Measurements from ENCODE around the gene LOX. TPM values are rescaled to one million over a fixed set of nuclear protein-coding genes. Genes with fewer than 3 reads are reported as not detected.

The LOX gene
- total and polyA plus RNA-seq, 5 donors from 2014 or later, result 0.02 to 0.25 (median 0.02) TPM; not detected in 2

GRCh38 chr5:122076669-122077365 is 1.2 kb downstream of the LOX start:
- Histone ChIP-seq H3K27ac (ENCODE audit: insufficient read depth, low read length, poor library complexity, severe bottlenecking) (no peak overlapping the region), H3K4me1 (ENCODE audit: control insufficient read depth, insufficient read depth, low read length, poor library complexity, severe bottlenecking) (peaks cover 19% of the 10 kb centered on the region), H3K4me3 (ENCODE audit: low read depth, low read length) (no peak overlapping the region), H3K9me3 (ENCODE audit: control insufficient read depth in 2 of 2, low read length in 2 of 2) (no peaks in the 10 kb centered on the region), H3K27me3 (ENCODE audit: control insufficient read depth, insufficient read depth, low read length) (peaks cover 28% of the 10 kb centered on the region), H3K36me3 (ENCODE audit: control insufficient read depth, insufficient read depth, low read length) (no peaks in the 10 kb centered on the region)
- H3K9me3 Mint-ChIP-seq, result no peaks in the 10 kb centered on the region
- peaks cover 67% of the 10 kb centered on the region for H3K27me3 Mint-ChIP-seq
- peaks cover 0 to 22% (median 9%) of the 10 kb centered on the region in 4 donors for H3K4me1 Mint-ChIP-seq
- peak in 1 of 3 donors; percentile 40 for DNase-seq
- peak in 1 of 2 donors; percentile 8 for ATAC-seq (ENCODE audit: low read depth in 2 of 2)
- no peak overlapping the region for H3K27ac Mint-ChIP-seq
- H3K4me3 Mint-ChIP-seq, result peak overlapping the region in 3 of 4 donors; percentile 43 to 80 (median 55)
- H3K36me3 Mint-ChIP-seq, result no peaks in the 10 kb centered on the region

GRCh38 chr5:122076050-122076461 is 2.0 kb downstream of the LOX start:
- Mint-ChIP-seq H3K4me3 (no peak overlapping the region), H3K9me3 (no peaks in the 10 kb centered on the region), H3K36me3 (no peaks in the 10 kb centered on the region), H3K4me1 (peaks cover 0 to 22% (median 9%) of the 10 kb centered on the region in 4 donors), H3K27me3 (peaks cover 61% of the 10 kb centered on the region), H3K27ac (no peak overlapping the region)
- no peak overlapping the region for H3K27ac ChIP-seq (ENCODE audit: insufficient read depth, low read length, poor library complexity, severe bottlenecking)
- peaks cover 28% of the 10 kb centered on the region for H3K27me3 ChIP-seq (ENCODE audit: control insufficient read depth, insufficient read depth, low read length)
- DNase-seq, result no peak
- H3K36me3 ChIP-seq (ENCODE audit: control insufficient read depth, insufficient read depth, low read length), result no peaks in the 10 kb centered on the region
- ATAC-seq (ENCODE audit: low read depth in 2 of 2), result no peak
- no peaks in the 10 kb centered on the region for H3K9me3 ChIP-seq (ENCODE audit: control insufficient read depth in 2 of 2, low read length in 2 of 2)
- peaks cover 19% of the 10 kb centered on the region for H3K4me1 ChIP-seq (ENCODE audit: control insufficient read depth, insufficient read depth, low read length, poor library complexity, severe bottlenecking)
- no peak overlapping the region for H3K4me3 ChIP-seq (ENCODE audit: low read depth, low read length)

GRCh38 chr5:122073864-122074263 is 4.2 kb downstream of the LOX start:
- Mint-ChIP-seq H3K9me3 (no peaks in the 10 kb centered on the region), H3K27ac (no peak overlapping the region), H3K4me1 (peaks cover 0 to 22% (median 9%) of the 10 kb centered on the region in 4 donors), H3K36me3 (no peaks in the 10 kb centered on the region), H3K27me3 (peaks cover 50% of the 10 kb centered on the region), H3K4me3 (no peak overlapping the region)
- H3K27ac ChIP-seq (ENCODE audit: insufficient read depth, low read length, poor library complexity, severe bottlenecking), result no peak overlapping the region
- no peaks in the 10 kb centered on the region for H3K36me3 ChIP-seq (ENCODE audit: control insufficient read depth, insufficient read depth, low read length)
- peaks cover 19% of the 10 kb centered on the region for H3K4me1 ChIP-seq (ENCODE audit: control insufficient read depth, insufficient read depth, low read length, poor library complexity, severe bottlenecking)
- H3K9me3 ChIP-seq (ENCODE audit: control insufficient read depth in 2 of 2, low read length in 2 of 2), result no peaks in the 10 kb centered on the region
- peaks cover 16% of the 10 kb centered on the region for H3K27me3 ChIP-seq (ENCODE audit: control insufficient read depth, insufficient read depth, low read length)
- no peak for DNase-seq
- ATAC-seq (ENCODE audit: low read depth in 2 of 2), result no peak
- no peak overlapping the region for H3K4me3 ChIP-seq (ENCODE audit: low read depth, low read length)

DNA sequence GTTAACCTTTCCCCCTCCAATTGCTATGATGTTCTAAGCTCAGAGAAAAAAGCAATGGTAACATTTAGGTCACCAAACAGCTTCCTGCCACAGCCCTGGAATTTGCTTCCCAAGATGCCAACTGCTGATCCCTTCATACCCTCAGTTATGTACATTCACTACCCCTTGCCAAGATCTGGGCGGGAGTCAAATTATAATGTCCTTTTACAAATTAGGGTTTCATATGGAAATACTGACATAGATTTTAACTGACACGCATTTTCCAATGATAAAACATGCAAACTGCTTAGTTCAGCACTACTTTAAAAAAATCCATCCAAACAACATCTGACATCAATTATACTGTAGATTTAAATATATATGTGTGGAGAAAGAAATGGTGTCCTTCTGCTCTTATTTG is 5.0 kb downstream of the LOX start:
- no peaks in the 10 kb centered on the region for H3K36me3 Mint-ChIP-seq
- ATAC-seq (ENCODE audit: low read depth in 2 of 2), result no peak
- Histone ChIP-seq H3K27me3 (ENCODE audit: control insufficient read depth, insufficient read depth, low read length) (peaks cover 13% of the 10 kb centered on the region), H3K9me3 (ENCODE audit: control insufficient read depth in 2 of 2, low read length in 2 of 2) (no peaks in the 10 kb centered on the region), H3K4me3 (ENCODE audit: low read depth, low read length) (no peak overlapping the region), H3K36me3 (ENCODE audit: control insufficient read depth, insufficient read depth, low read length) (no peaks in the 10 kb centered on the region), H3K27ac (ENCODE audit: insufficient read depth, low read length, poor library complexity, severe bottlenecking) (no peak overlapping the region), H3K4me1 (ENCODE audit: control insufficient read depth, insufficient read depth, low read length, poor library complexity, severe bottlenecking) (peaks cover 16% of the 10 kb centered on the region)
- peaks cover 0 to 15% (median 8%) of the 10 kb centered on the region in 4 donors for H3K4me1 Mint-ChIP-seq
- H3K9me3 Mint-ChIP-seq, result no peaks in the 10 kb centered on the region
- H3K27me3 Mint-ChIP-seq, result peaks cover 43% of the 10 kb centered on the region
- no peak overlapping the region for H3K4me3 Mint-ChIP-seq
- DNase-seq, result no peak
- H3K27ac Mint-ChIP-seq, result no peak overlapping the region

DNA sequence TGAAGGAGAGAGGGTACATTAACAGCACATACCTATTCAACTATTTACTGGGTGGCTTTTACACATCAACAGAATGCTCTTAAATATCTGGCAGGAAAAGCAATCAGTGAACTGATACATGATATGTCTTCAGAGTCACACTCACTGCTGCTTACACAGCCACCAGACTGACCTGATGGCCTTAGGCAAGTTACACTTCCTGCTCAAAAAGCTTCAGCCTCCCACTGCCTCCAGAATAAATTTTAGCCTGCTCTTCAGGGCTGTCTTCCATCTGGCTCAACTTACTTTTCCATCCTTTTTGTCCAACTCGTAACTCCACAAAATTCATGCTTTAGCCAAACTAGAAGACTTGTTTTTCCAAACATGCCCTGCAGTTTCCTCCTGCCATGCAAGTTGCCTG is 10.7 kb downstream of the LOX start:
- ATAC-seq (ENCODE audit: low read depth in 2 of 2) (no peak), DNase-seq (no peak)
- Mint-ChIP-seq H3K36me3 (no peaks in the 10 kb centered on the region), H3K27me3 (no peaks in the 10 kb centered on the region), H3K9me3 (no peaks in the 10 kb centered on the region), H3K4me1 (no peaks in the 10 kb centered on the region), H3K27ac (no peak overlapping the region), H3K4me3 (no peak overlapping the region)
- H3K27me3 ChIP-seq (ENCODE audit: control insufficient read depth, insufficient read depth, low read length), result no peaks in the 10 kb centered on the region
- no peaks in the 10 kb centered on the region for H3K4me1 ChIP-seq (ENCODE audit: control insufficient read depth, insufficient read depth, low read length, poor library complexity, severe bottlenecking)
- no peaks in the 10 kb centered on the region for H3K9me3 ChIP-seq (ENCODE audit: control insufficient read depth in 2 of 2, low read length in 2 of 2)
- H3K4me3 ChIP-seq (ENCODE audit: low read depth, low read length), result no peak overlapping the region
- no peaks in the 10 kb centered on the region for H3K36me3 ChIP-seq (ENCODE audit: control insufficient read depth, insufficient read depth, low read length)
- no peak overlapping the region for H3K27ac ChIP-seq (ENCODE audit: insufficient read depth, low read length, poor library complexity, severe bottlenecking)

GRCh38 chr5:122064992-122065391 is 13.1 kb downstream of the LOX start:
- Mint-ChIP-seq H3K9me3 (peaks cover 0 to 1% (median 0%) of the 10 kb centered on the region in 7 donors), H3K27ac (no peak overlapping the region), H3K4me3 (no peak overlapping the region), H3K36me3 (no peaks in the 10 kb centered on the region), H3K4me1 (no peaks in the 10 kb centered on the region), H3K27me3 (no peaks in the 10 kb centered on the region)
- Histone ChIP-seq H3K4me1 (ENCODE audit: control insufficient read depth, insufficient read depth, low read length, poor library complexity, severe bottlenecking) (no peaks in the 10 kb centered on the region), H3K36me3 (ENCODE audit: control insufficient read depth, insufficient read depth, low read length) (no peaks in the 10 kb centered on the region), H3K27ac (ENCODE audit: insufficient read depth, low read length, poor library complexity, severe bottlenecking) (no peak overlapping the region), H3K9me3 (ENCODE audit: control insufficient read depth in 2 of 2, low read length in 2 of 2) (no peaks in the 10 kb centered on the region), H3K4me3 (ENCODE audit: low read depth, low read length) (no peak overlapping the region), H3K27me3 (ENCODE audit: control insufficient read depth, insufficient read depth, low read length) (no peaks in the 10 kb centered on the region)
- ATAC-seq (ENCODE audit: low read depth in 2 of 2) (no peak), DNase-seq (no peak)

GRCh38 chr5:122063836-122064235 is 14.2 kb downstream of the LOX start:
- Mint-ChIP-seq H3K9me3 (peaks cover 0 to 1% (median 0%) of the 10 kb centered on the region in 7 donors), H3K4me3 (no peak overlapping the region), H3K27me3 (no peaks in the 10 kb centered on the region), H3K27ac (no peak overlapping the region), H3K4me1 (no peaks in the 10 kb centered on the region), H3K36me3 (no peaks in the 10 kb centered on the region)
- no peak for DNase-seq
- H3K4me3 ChIP-seq (ENCODE audit: low read depth, low read length), result no peak overlapping the region
- ATAC-seq (ENCODE audit: low read depth in 2 of 2), result no peak
- H3K36me3 ChIP-seq (ENCODE audit: control insufficient read depth, insufficient read depth, low read length), result no peaks in the 10 kb centered on the region
- no peak overlapping the region for H3K27ac ChIP-seq (ENCODE audit: insufficient read depth, low read length, poor library complexity, severe bottlenecking)
- no peaks in the 10 kb centered on the region for H3K9me3 ChIP-seq (ENCODE audit: control insufficient read depth in 2 of 2, low read length in 2 of 2)
- no peaks in the 10 kb centered on the region for H3K4me1 ChIP-seq (ENCODE audit: control insufficient read depth, insufficient read depth, low read length, poor library complexity, severe bottlenecking)
- H3K27me3 ChIP-seq (ENCODE audit: control insufficient read depth, insufficient read depth, low read length), result no peaks in the 10 kb centered on the region

- H3K36me3 Mint-ChIP-seq, result peaks cover 3% of the 10 kb centered on the region
These were observed 15.9 kb downstream of the LOX start for GRCh38 chr5:122062205-122062604.

More at GRCh38 chr5:122062205-122062604, 15.9 kb downstream of the LOX start:
- H3K27ac Mint-ChIP-seq, result no peak overlapping the region
- Histone ChIP-seq H3K27ac (ENCODE audit: insufficient read depth, low read length, poor library complexity, severe bottlenecking) (no peak overlapping the region), H3K36me3 (ENCODE audit: control insufficient read depth, insufficient read depth, low read length) (no peaks in the 10 kb centered on the region), H3K27me3 (ENCODE audit: control insufficient read depth, insufficient read depth, low read length) (no peaks in the 10 kb centered on the region), H3K4me3 (ENCODE audit: low read depth, low read length) (no peak overlapping the region), H3K4me1 (ENCODE audit: control insufficient read depth, insufficient read depth, low read length, poor library complexity, severe bottlenecking) (no peaks in the 10 kb centered on the region), H3K9me3 (ENCODE audit: control insufficient read depth in 2 of 2, low read length in 2 of 2) (no peaks in the 10 kb centered on the region)
- no peaks in the 10 kb centered on the region for H3K27me3 Mint-ChIP-seq
- H3K9me3 Mint-ChIP-seq, result peaks cover 0 to 1% (median 0%) of the 10 kb centered on the region in 7 donors
- no peak overlapping the region for H3K4me3 Mint-ChIP-seq
- no peak for ATAC-seq (ENCODE audit: low read depth in 2 of 2)
- no peaks in the 10 kb centered on the region for H3K4me1 Mint-ChIP-seq
- DNase-seq, result no peak
